Sigmoid colon (tissue), 4 donors: ENCODE results near the gene ELL3.

Experiments used
- POLR2AphosphoS5 ChIP-seq, 4 donors: sonication (generic); formaldehyde crosslinking; IDR thresholded peaks; one replicate each; pipeline ENCODE4 v1.6.1; 2017; ENCODE audit warnings: antibody characterized with exemption in 4 of 4
- TF ChIP-seq, protein P1 (sequence below), 4 experiments: fragments of 450-650 bp in 3 of 4; fragments of 200-600 bp in 1 of 4; IDR thresholded peaks; one replicate each; pipeline ENCODE4 v1.5.1; 2016 to 2019; ENCODE audit warnings: antibody characterized with exemption in 4 of 4, mild to moderate bottlenecking in 3 of 4, moderate library complexity in 2 of 4

DNA sequence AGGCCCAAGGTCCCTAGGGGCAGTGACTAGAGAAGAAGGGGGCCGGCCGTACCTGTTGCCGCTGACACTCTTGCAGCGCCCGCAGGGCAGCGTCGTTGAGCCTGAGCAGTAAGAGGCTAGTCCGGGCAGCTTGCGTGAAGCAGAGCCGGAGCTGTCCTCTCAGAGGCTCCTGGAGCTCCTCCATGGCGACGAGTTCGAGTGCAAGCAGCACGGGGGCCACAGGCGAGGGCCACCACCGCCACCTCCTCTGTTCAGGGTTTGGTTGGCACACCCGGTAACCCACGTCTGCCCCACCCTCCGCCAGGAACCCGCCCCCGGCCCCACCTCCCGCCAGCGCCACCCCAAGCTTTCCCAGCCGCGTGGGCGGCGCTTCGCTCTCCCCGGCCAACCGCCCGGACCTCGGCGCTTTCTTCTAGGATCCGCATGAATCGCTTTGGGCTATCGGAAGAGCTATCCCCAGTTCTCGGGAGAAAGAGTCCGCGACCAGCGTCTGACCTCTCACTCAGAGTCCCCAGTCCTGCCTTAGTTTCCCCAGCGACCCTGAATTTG, at the start of gene ELL3:
- TF ChIP-seq, protein P1, sequence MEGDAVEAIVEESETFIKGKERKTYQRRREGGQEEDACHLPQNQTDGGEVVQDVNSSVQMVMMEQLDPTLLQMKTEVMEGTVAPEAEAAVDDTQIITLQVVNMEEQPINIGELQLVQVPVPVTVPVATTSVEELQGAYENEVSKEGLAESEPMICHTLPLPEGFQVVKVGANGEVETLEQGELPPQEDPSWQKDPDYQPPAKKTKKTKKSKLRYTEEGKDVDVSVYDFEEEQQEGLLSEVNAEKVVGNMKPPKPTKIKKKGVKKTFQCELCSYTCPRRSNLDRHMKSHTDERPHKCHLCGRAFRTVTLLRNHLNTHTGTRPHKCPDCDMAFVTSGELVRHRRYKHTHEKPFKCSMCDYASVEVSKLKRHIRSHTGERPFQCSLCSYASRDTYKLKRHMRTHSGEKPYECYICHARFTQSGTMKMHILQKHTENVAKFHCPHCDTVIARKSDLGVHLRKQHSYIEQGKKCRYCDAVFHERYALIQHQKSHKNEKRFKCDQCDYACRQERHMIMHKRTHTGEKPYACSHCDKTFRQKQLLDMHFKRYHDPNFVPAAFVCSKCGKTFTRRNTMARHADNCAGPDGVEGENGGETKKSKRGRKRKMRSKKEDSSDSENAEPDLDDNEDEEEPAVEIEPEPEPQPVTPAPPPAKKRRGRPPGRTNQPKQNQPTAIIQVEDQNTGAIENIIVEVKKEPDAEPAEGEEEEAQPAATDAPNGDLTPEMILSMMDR (IDR thresholded peaks at IDR 0.05) = no peak
- TF ChIP-seq POLR2AphosphoS5 (IDR thresholded peaks at IDR 0.05) = peak in 3 of 4 donors; percentile 34 to 60 (median 44)
